ENCODE data around the gene CACNA1G.

The CACNA1G gene

DNA sequence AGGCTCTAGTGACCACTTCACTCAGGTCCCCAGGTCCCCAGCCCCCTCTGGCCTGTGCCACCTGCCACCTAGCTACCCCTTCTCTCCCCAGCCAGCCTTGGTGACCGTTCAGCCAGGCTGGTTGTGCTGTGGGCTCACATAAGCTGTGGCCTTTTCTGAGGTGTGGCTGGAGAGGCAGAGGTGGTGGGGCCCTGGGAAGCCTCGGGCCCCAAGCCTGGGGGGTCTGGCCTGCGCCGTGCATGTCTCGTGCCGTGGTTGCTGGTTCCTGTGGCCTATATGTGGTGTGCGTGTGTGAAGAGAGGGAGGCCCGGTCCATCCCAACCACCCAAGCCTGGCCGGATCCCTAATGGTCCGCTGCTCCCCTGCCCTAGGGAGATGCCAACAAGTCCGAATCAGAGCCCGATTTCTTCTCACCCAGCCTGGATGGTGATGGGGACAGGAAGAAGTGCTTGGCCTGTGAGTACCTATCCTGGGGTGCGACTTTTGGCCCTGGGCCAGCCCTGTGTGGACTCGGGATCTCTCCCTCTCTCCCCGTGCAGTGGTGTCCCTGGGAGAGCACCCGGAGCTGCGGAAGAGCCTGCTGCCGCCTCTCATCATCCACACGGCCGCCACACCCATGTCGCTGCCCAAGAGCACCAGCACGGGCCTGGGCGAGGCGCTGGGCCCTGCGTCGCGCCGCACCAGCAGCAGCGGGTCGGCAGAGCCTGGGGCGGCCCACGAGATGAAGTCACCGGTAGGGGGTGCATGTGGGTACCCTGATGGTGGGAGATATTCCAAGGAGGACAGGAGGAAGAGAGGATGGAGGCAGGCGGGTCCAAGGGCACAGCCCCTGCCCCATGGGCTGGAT, 35.9 kb downstream of the CACNA1G start:
- no peaks in the 10 kb centered on the region for H3K4me1 ChIP-seq (ENCODE audit: control insufficient read depth, insufficient read depth, low read length)
- no peak overlapping the region for H3K4me3 ChIP-seq (ENCODE audit: low read length)
- H3K27me3 ChIP-seq (ENCODE audit: control insufficient read depth, insufficient read depth, low read length) = peaks cover 12% of the 10 kb centered on the region
- H3K36me3 ChIP-seq (ENCODE audit: insufficient read depth, low read length) = no peaks in the 10 kb centered on the region
- H3K9ac ChIP-seq (ENCODE audit: low read depth, low read length) = no peak overlapping the region
- H3K4me2 ChIP-seq (ENCODE audit: low read length) = no peak overlapping the region
- no peaks in the 10 kb centered on the region for H3K9me3 ChIP-seq (replicated peaks; ENCODE audit: low read length)

GRCh38 chr17:50598487-50598886, 38.0 kb downstream of the CACNA1G start:
- Histone ChIP-seq H3K36me3 (ENCODE audit: insufficient read depth, low read length) (no peaks in the 10 kb centered on the region), H3K9ac (ENCODE audit: low read depth, low read length) (no peak overlapping the region), H3K4me1 (ENCODE audit: control insufficient read depth, insufficient read depth, low read length) (no peaks in the 10 kb centered on the region), H3K27me3 (ENCODE audit: control insufficient read depth, insufficient read depth, low read length) (peaks cover 7% of the 10 kb centered on the region), H3K9me3 (replicated peaks; ENCODE audit: low read length) (no peaks in the 10 kb centered on the region), H3K4me3 (ENCODE audit: low read length) (no peak overlapping the region), H3K4me2 (ENCODE audit: low read length) (no peak overlapping the region)

- Histone ChIP-seq H3K36me3 (ENCODE audit: insufficient read depth, low read length) (no peaks in the 10 kb centered on the region), H3K4me1 (ENCODE audit: control insufficient read depth, insufficient read depth, low read length) (peaks cover 3% of the 10 kb centered on the region), H3K4me2 (ENCODE audit: low read length) (no peak overlapping the region), H3K27me3 (ENCODE audit: control insufficient read depth, insufficient read depth, low read length) (peaks cover 19% of the 10 kb centered on the region), H3K4me3 (ENCODE audit: low read length) (no peak overlapping the region), H3K9ac (ENCODE audit: low read depth, low read length) (no peak overlapping the region), H3K9me3 (replicated peaks; ENCODE audit: low read length) (no peaks in the 10 kb centered on the region)
These were observed 39.1 kb downstream of the CACNA1G start for GRCh38 chr17:50599606-50600005.

- Histone ChIP-seq H3K4me3 (ENCODE audit: low read length) (no peak overlapping the region), H3K27me3 (ENCODE audit: control insufficient read depth, insufficient read depth, low read length) (peaks cover 37% of the 10 kb centered on the region), H3K4me1 (ENCODE audit: control insufficient read depth, insufficient read depth, low read length) (peaks cover 6% of the 10 kb centered on the region), H3K4me2 (ENCODE audit: low read length) (no peak overlapping the region), H3K9me3 (replicated peaks; ENCODE audit: low read length) (no peaks in the 10 kb centered on the region), H3K36me3 (ENCODE audit: insufficient read depth, low read length) (no peaks in the 10 kb centered on the region), H3K9ac (ENCODE audit: low read depth, low read length) (no peak overlapping the region)
These were observed 41.4 kb downstream of the CACNA1G start for GRCh38 chr17:50601823-50602375.

- Histone ChIP-seq H3K4me2 (ENCODE audit: low read length) (no peak overlapping the region), H3K9me3 (replicated peaks; ENCODE audit: low read length) (no peaks in the 10 kb centered on the region), H3K4me3 (ENCODE audit: low read length) (no peak overlapping the region), H3K36me3 (ENCODE audit: insufficient read depth, low read length) (no peaks in the 10 kb centered on the region), H3K4me1 (ENCODE audit: control insufficient read depth, insufficient read depth, low read length) (peaks cover 6% of the 10 kb centered on the region), H3K9ac (ENCODE audit: low read depth, low read length) (no peak overlapping the region), H3K27me3 (ENCODE audit: control insufficient read depth, insufficient read depth, low read length) (peaks cover 44% of the 10 kb centered on the region)
These were observed 42.3 kb downstream of the CACNA1G start for GRCh38 chr17:50602836-50603235.

DNA sequence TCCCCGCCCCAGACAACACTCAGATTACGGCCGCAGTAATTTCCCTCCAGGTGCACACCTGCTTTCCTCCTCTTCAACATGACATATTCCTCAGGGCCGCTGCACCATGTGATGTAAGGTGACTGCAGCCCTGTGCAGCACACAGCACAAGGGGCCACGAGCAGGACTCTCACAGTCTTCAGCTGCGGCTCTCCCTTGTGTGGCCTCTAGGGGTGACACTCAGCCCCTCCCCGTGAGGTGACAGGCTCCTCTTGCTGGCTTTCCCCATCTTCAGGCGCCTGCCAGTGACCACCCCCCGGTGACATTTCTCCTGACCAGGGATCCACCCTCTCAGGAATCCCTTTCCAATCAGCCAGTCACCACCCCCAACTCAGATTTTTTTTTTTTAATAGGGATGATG, 42.8 kb downstream of the CACNA1G start:
- Histone ChIP-seq H3K4me3 (ENCODE audit: low read length) (no peak overlapping the region), H3K4me2 (ENCODE audit: low read length) (no peak overlapping the region), H3K9ac (ENCODE audit: low read depth, low read length) (no peak overlapping the region), H3K36me3 (ENCODE audit: insufficient read depth, low read length) (no peaks in the 10 kb centered on the region), H3K9me3 (replicated peaks; ENCODE audit: low read length) (no peaks in the 10 kb centered on the region), H3K27me3 (ENCODE audit: control insufficient read depth, insufficient read depth, low read length) (peaks cover 44% of the 10 kb centered on the region), H3K4me1 (ENCODE audit: control insufficient read depth, insufficient read depth, low read length) (peaks cover 6% of the 10 kb centered on the region)

DNA sequence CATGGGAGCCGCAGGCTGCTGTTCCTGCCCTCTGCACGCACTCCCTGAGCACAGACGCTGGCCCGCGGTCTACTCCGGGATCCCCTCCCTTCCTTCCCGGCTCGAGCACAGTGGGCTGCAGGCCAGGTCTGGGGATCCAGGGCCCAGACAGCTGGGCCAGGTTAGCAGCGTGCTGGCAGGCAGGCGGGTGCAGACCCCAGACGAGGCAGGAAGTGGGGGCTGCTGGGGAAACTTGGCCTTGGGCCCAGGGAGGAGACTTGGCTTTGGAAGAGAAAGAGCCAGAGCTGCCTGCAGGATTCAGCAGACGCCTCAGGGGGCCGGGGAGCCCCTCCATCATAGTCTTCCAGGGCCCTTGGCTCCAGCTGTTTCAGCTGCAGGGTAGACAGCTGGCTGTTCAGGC, 44.0 kb downstream of the CACNA1G start:
- Histone ChIP-seq H3K27me3 (ENCODE audit: control insufficient read depth, insufficient read depth, low read length) (peaks cover 51% of the 10 kb centered on the region), H3K4me3 (ENCODE audit: low read length) (no peak overlapping the region)

GRCh38 chr17:50605429-50605828, 44.9 kb downstream of the CACNA1G start:
- Histone ChIP-seq H3K36me3 (ENCODE audit: insufficient read depth, low read length) (no peaks in the 10 kb centered on the region), H3K27me3 (ENCODE audit: control insufficient read depth, insufficient read depth, low read length) (peaks cover 53% of the 10 kb centered on the region), H3K9ac (ENCODE audit: low read depth, low read length) (no peak overlapping the region), H3K4me3 (ENCODE audit: low read length) (no peak overlapping the region), H3K4me1 (ENCODE audit: control insufficient read depth, insufficient read depth, low read length) (peaks cover 6% of the 10 kb centered on the region), H3K4me2 (ENCODE audit: low read length) (no peak overlapping the region), H3K9me3 (replicated peaks; ENCODE audit: low read length) (no peaks in the 10 kb centered on the region)

More for the DNA sequence above, 44.0 kb downstream of the CACNA1G start:
- no peaks in the 10 kb centered on the region for H3K36me3 ChIP-seq (ENCODE audit: insufficient read depth, low read length)
- no peaks in the 10 kb centered on the region for H3K9me3 ChIP-seq (replicated peaks; ENCODE audit: low read length)
- peak overlapping the region; percentile 47 for H3K4me2 ChIP-seq (ENCODE audit: low read length)
- peaks cover 6% of the 10 kb centered on the region for H3K4me1 ChIP-seq (ENCODE audit: control insufficient read depth, insufficient read depth, low read length)
- H3K9ac ChIP-seq (ENCODE audit: low read depth, low read length) = no peak overlapping the region

DNA sequence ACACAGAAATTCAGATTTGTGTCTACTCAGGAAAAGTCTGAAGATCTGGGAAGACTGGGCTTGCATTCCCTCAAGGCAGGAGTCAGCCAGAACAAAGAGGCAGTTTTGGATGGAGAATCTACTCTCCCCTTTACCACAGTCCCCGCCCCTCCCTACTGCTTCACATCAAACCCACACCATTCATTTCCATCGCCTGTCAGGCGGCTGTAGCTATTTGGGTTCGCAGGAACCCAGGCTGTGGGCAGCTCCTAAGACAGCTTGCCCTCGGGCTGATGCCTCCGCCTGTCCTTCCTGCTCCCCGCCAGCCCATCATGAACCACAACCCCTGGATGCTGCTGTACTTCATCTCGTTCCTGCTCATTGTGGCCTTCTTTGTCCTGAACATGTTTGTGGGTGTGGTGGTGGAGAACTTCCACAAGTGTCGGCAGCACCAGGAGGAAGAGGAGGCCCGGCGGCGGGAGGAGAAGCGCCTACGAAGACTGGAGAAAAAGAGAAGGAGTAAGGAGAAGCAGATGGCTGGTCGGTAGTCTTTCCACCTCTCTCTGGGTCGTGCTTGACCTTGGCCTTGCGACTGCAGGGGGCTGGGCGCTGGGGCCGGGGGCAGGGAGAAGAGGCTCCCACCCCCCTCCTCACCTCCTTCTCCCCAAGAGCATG, 47.1 kb downstream of the CACNA1G start:
- peaks cover 6% of the 10 kb centered on the region for H3K4me1 ChIP-seq (ENCODE audit: control insufficient read depth, insufficient read depth, low read length)
- no peak overlapping the region for H3K4me2 ChIP-seq (ENCODE audit: low read length)
- H3K9ac ChIP-seq (ENCODE audit: low read depth, low read length) = no peak overlapping the region
- no peak overlapping the region for H3K4me3 ChIP-seq (ENCODE audit: low read length)
- peaks cover 53% of the 10 kb centered on the region for H3K27me3 ChIP-seq (ENCODE audit: control insufficient read depth, insufficient read depth, low read length)
- no peaks in the 10 kb centered on the region for H3K9me3 ChIP-seq (replicated peaks; ENCODE audit: low read length)
- H3K36me3 ChIP-seq (ENCODE audit: insufficient read depth, low read length) = no peaks in the 10 kb centered on the region

GRCh38 chr17:50608700-50609379, 48.3 kb downstream of the CACNA1G start:
- Histone ChIP-seq H3K27me3 (ENCODE audit: control insufficient read depth, insufficient read depth, low read length) (peaks cover 47% of the 10 kb centered on the region), H3K4me1 (ENCODE audit: control insufficient read depth, insufficient read depth, low read length) (peaks cover 6% of the 10 kb centered on the region), H3K4me3 (ENCODE audit: low read length) (no peak overlapping the region), H3K4me2 (ENCODE audit: low read length) (no peak overlapping the region), H3K36me3 (ENCODE audit: insufficient read depth, low read length) (no peaks in the 10 kb centered on the region), H3K9ac (ENCODE audit: low read depth, low read length) (no peak overlapping the region), H3K9me3 (replicated peaks; ENCODE audit: low read length) (no peaks in the 10 kb centered on the region)

DNA sequence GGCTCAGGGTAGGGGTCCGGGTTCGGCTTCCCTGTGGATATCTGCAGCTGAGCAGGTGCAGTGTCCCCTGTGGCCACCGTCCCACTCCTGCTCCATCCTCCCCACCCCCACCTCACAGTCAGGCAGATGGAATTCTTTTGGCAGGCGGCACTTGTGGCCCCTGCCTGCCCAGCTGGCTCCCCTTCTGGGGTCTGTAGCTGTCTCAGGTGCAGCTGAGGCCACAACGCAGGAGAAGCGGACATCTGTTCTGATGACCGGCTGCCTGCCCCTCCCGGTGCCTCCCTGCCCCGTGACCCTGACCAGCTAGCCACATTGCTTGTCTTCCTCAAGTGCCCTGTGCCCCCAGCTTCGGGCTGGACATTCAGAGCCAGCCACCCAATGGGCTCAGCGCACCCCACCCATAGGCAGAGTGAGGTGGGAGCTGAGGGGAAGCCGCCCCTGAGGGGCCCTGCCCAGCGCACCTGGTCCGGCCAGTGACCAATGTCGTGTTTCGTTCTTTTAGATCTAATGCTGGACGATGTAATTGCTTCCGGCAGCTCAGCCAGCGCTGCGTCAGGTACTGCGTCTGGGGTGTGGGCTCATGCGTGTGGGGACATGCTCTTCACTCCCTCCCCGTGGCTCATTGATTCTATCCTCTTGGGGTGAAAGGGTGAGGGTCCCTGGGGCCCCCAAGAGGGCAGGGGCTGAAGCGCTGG, 49.0 kb downstream of the CACNA1G start:
- Histone ChIP-seq H3K4me2 (ENCODE audit: low read length) (no peak overlapping the region), H3K4me3 (ENCODE audit: low read length) (no peak overlapping the region), H3K4me1 (ENCODE audit: control insufficient read depth, insufficient read depth, low read length) (peaks cover 3% of the 10 kb centered on the region), H3K9ac (ENCODE audit: low read depth, low read length) (no peak overlapping the region), H3K36me3 (ENCODE audit: insufficient read depth, low read length) (no peaks in the 10 kb centered on the region), H3K27me3 (ENCODE audit: control insufficient read depth, insufficient read depth, low read length) (peaks cover 40% of the 10 kb centered on the region), H3K9me3 (replicated peaks; ENCODE audit: low read length) (no peaks in the 10 kb centered on the region)

Measured in skeletal muscle satellite cell (primary cell).